HUES6 (cell line): ENCODE measurements around the gene CALCB.
"Not testable (repeated sequence)": the region's sequence is repeated elsewhere in the genome, so short reads cannot be mapped to it uniquely, and the experiment has no call there.

Source experiments
- H3K27ac ChIP-seq: 2 replicates; pipeline ENCODE4 v1.7.0; 2013; ENCODE audit warnings: low read depth, mild to moderate bottlenecking, low read length, inconsistent platforms
- H3K27me3 ChIP-seq: 2 replicates; pipeline ENCODE4 v1.6.1; 2013; ENCODE audit warnings: low read length; ENCODE audit not compliant: control insufficient read depth, insufficient read depth
- H3K36me3 ChIP-seq: 2 replicates; pipeline ENCODE4 v1.6.1; 2013; ENCODE audit warnings: low read length; ENCODE audit not compliant: control insufficient read depth, insufficient read depth
- H3K4me1 ChIP-seq: 2 replicates; pipeline ENCODE4 v1.6.1; 2013; ENCODE audit warnings: low read length; ENCODE audit not compliant: control insufficient read depth, insufficient read depth
- H3K4me3 ChIP-seq: 2 replicates; pipeline ENCODE4 v1.5.1; 2013; ENCODE audit warnings: low read depth, low read length
- H3K9ac ChIP-seq: one replicate; pipeline ENCODE4 v1.6.1; 2013; ENCODE audit warnings: mild to moderate bottlenecking, low read length
- H3K9me3 ChIP-seq: 2 replicates; pipeline ENCODE4 v1.6.1; 2013; ENCODE audit warnings: low read depth, low read length; ENCODE audit not compliant: control insufficient read depth, insufficient read depth

The CALCB gene

GRCh38 chr11:15048616-15049015 is 24.8 kb upstream of the CALCB start:
- Histone ChIP-seq H3K9me3 (no peaks in the 10 kb centered on the region), H3K4me1 (0 out of 2 replicates have a peak, but pooled peaks cover 2% of the 10 kb centered on the region), H3K9ac (no peak overlapping the region), H3K4me3 (no peak overlapping the region), H3K27ac (no peak overlapping the region), H3K27me3 (no peaks in the 10 kb centered on the region), H3K36me3 (no peaks in the 10 kb centered on the region)

- Histone ChIP-seq H3K27me3 (no peaks in the 10 kb centered on the region), H3K9ac (no peak overlapping the region), H3K4me1 (0 out of 2 replicates have a peak, but pooled peaks cover 2% of the 10 kb centered on the region), H3K9me3 (no peaks in the 10 kb centered on the region), H3K36me3 (no peaks in the 10 kb centered on the region), H3K27ac (no peak overlapping the region), H3K4me3 (no peak overlapping the region)
These were observed 20.2 kb upstream of the CALCB start for GRCh38 chr11:15053191-15053685.

- Histone ChIP-seq H3K27ac (no peak overlapping the region), H3K4me1 (0 out of 2 replicates have a peak, but pooled peaks cover 2% of the 10 kb centered on the region), H3K9me3 (no peaks in the 10 kb centered on the region), H3K4me3 (no peak overlapping the region), H3K9ac (no peak overlapping the region), H3K27me3 (no peaks in the 10 kb centered on the region), H3K36me3 (no peaks in the 10 kb centered on the region)
These were observed 17.6 kb upstream of the CALCB start for GRCh38 chr11:15055620-15056356.

- H3K4me1 ChIP-seq = no peaks in the 10 kb centered on the region
- peaks cover under 1% of the 10 kb centered on the region for H3K9me3 ChIP-seq
- no peak overlapping the region for H3K4me3 ChIP-seq
- H3K27me3 ChIP-seq = no peaks in the 10 kb centered on the region
- H3K9ac ChIP-seq = no peak overlapping the region
- no peak overlapping the region for H3K27ac ChIP-seq
- no peaks in the 10 kb centered on the region for H3K36me3 ChIP-seq
These were observed 16.1 kb upstream of the CALCB start for GRCh38 chr11:15057329-15057728.

GRCh38 chr11:15059132-15059915 is 14.1 kb upstream of the CALCB start:
- no peak overlapping the region for H3K4me3 ChIP-seq
- peaks cover 5% of the 10 kb centered on the region for H3K9me3 ChIP-seq
- H3K36me3 ChIP-seq = no peaks in the 10 kb centered on the region
- H3K9ac ChIP-seq = no peak overlapping the region
- no peaks in the 10 kb centered on the region for H3K27me3 ChIP-seq
- no peaks in the 10 kb centered on the region for H3K4me1 ChIP-seq
- no peak overlapping the region for H3K27ac ChIP-seq

- peaks cover 10% of the 10 kb centered on the region for H3K9me3 ChIP-seq
- H3K27me3 ChIP-seq = no peaks in the 10 kb centered on the region
- no peaks in the 10 kb centered on the region for H3K36me3 ChIP-seq
- no peaks in the 10 kb centered on the region for H3K4me1 ChIP-seq
- no peak overlapping the region for H3K4me3 ChIP-seq
- no peak overlapping the region for H3K9ac ChIP-seq
- no peak overlapping the region for H3K27ac ChIP-seq
These were observed 10.8 kb upstream of the CALCB start for GRCh38 chr11:15062599-15062998.

GRCh38 chr11:15069751-15070150 is 3.6 kb upstream of the CALCB start:
- Histone ChIP-seq H3K27me3 (peaks cover 32% of the 10 kb centered on the region), H3K9me3 (peaks cover 34% of the 10 kb centered on the region)
- H3K9ac ChIP-seq, H3K27ac ChIP-seq, H3K36me3 ChIP-seq, H3K4me3 ChIP-seq, H3K4me1 ChIP-seq: not testable (repeated sequence)

GRCh38 chr11:15071556-15072255 is 1.7 kb upstream of the CALCB start:
- no peak overlapping the region for H3K27ac ChIP-seq
- peaks cover 5% of the 10 kb centered on the region; the same call in 1 of the 2 replicates for H3K4me1 ChIP-seq
- H3K4me3 ChIP-seq = no peak overlapping the region
- H3K27me3 ChIP-seq = peaks cover 32% of the 10 kb centered on the region
- H3K36me3 ChIP-seq = no peaks in the 10 kb centered on the region
- H3K9me3 ChIP-seq = peaks cover 29% of the 10 kb centered on the region
- no peak overlapping the region for H3K9ac ChIP-seq

GRCh38 chr11:15072551-15073143 is 746 bp upstream of the CALCB start:
- Histone ChIP-seq H3K27ac (no peak overlapping the region), H3K36me3 (no peaks in the 10 kb centered on the region), H3K4me1 (peaks cover 12% of the 10 kb centered on the region; the same call in 1 of the 2 replicates), H3K9ac (no peak overlapping the region), H3K27me3 (peaks cover 32% of the 10 kb centered on the region), H3K9me3 (peaks cover 29% of the 10 kb centered on the region), H3K4me3 (no peak overlapping the region)

- peaks cover 12% of the 10 kb centered on the region; the same call in 1 of the 2 replicates for H3K4me1 ChIP-seq
- H3K36me3 ChIP-seq = no peaks in the 10 kb centered on the region
- peak overlapping the region; percentile 66 for H3K4me3 ChIP-seq
- H3K27me3 ChIP-seq = peaks cover 32% of the 10 kb centered on the region
- H3K27ac ChIP-seq = no peak overlapping the region
- peaks cover 17% of the 10 kb centered on the region for H3K9me3 ChIP-seq
- no peak overlapping the region for H3K9ac ChIP-seq
These were observed 1.1 kb downstream of the CALCB start for GRCh38 chr11:15074206-15075161.
